K562 (cell line): ENCODE measurements around the gene HDAC10. TPM values are rescaled to one million over a fixed set of nuclear protein-coding genes. Genes with fewer than 3 reads are reported as not detected.

Experiments used
- ATF3 ChIP-seq, 2 experiments: fragments of 450-650 bp in 1 of 2; sonication (generic) in 1 of 2; formaldehyde crosslinking in 1 of 2; IDR thresholded peaks in 1 of 2; conservative IDR thresholded peaks in 1 of 2; 2 replicates each; pipeline versions ENCODE4 v1.6.1 to v1.8.1; 2016 to 2023; ENCODE audit warnings: mild to moderate bottlenecking in 2 of 2, moderate library complexity in 2 of 2, inconsistent platforms in 1 of 2, missing genetic modification reagents in 1 of 2
- BHLHE40 ChIP-seq: IDR thresholded peaks from 2 replicates; pipeline ENCODE4 v1.6.1; 2011; ENCODE audit warnings: low read length, improper control_type of control experiment
- CREB1 ChIP-seq, 2 experiments: sonication (generic) in 1 of 2; formaldehyde crosslinking in 1 of 2; IDR thresholded peaks; 2 replicates each; pipeline versions ENCODE4 v1.6.1 to v1.8.0; 2012 to 2022; ENCODE audit warnings: inconsistent platforms in 1 of 2, mild to moderate bottlenecking in 1 of 2, missing genetic modification reagents in 1 of 2, moderate library complexity in 1 of 2
- E2F6 ChIP-seq, 2 experiments: IDR thresholded peaks; 2 replicates each; pipeline ENCODE4 v1.6.1; 2011; ENCODE audit warnings: borderline replicate concordance in 1 of 2, control low read depth in 1 of 2, low read depth in 1 of 2, low read length in 1 of 2, mild to moderate bottlenecking in 1 of 2, mixed read lengths in 1 of 2, moderate library complexity in 1 of 2; ENCODE audit not compliant: insufficient read depth in 1 of 2, insufficient read length in 1 of 2, poor library complexity in 1 of 2, severe bottlenecking in 1 of 2; ENCODE audit errors: extremely low read depth in 1 of 2
- ERF ChIP-seq: fragments of 450-650 bp; formaldehyde crosslinking; IDR thresholded peaks from 2 replicates; pipeline ENCODE4 v1.4.0; 2020; ENCODE audit warnings: mild to moderate bottlenecking, mixed read lengths
- EZH2 ChIP-seq: IDR thresholded peaks from 2 replicates; pipeline ENCODE4 v1.6.1; 2012; ENCODE audit warnings: low read depth, mild to moderate bottlenecking, inconsistent platforms, low read length, borderline replicate concordance
- FOXJ2 ChIP-seq: fragments of 200-800 bp; sonication (Bioruptor generic); IDR thresholded peaks from 2 replicates; pipeline ENCODE4 v1.6.1; 2016; ENCODE audit warnings: missing genetic modification characterization, missing compliant biosample characterization
- HDAC8 ChIP-seq: fragments of 450-650 bp; IDR thresholded peaks from 2 replicates; pipeline ENCODE4 v1.6.1; 2016; ENCODE audit warnings: mild to moderate bottlenecking, missing genetic modification characterization, moderate library complexity, missing compliant biosample characterization
- HIVEP1 ChIP-seq: fragments of 250-450 bp; sonication (Bioruptor Pico); IDR thresholded peaks from 2 replicates; pipeline ENCODE4 v1.4.0; 2020; ENCODE audit warnings: mild to moderate bottlenecking
- HLTF ChIP-seq: fragments of 450-650 bp; IDR thresholded peaks from 2 replicates; pipeline ENCODE4 v1.6.1; 2016
- IFI16 ChIP-seq: fragments of 250-450 bp; sonication (Bioruptor Pico); IDR thresholded peaks from 2 replicates; pipeline ENCODE4 v2.1.2; 2022; ENCODE audit warnings: mild to moderate bottlenecking, inconsistent platforms
- NCOA4 ChIP-seq: fragments of 450-650 bp; IDR thresholded peaks from 2 replicates; pipeline ENCODE4 v1.6.1; 2018; ENCODE audit warnings: mild to moderate bottlenecking; ENCODE audit not compliant: partially characterized antibody
- RBM25 ChIP-seq: fragments of 200-400 bp; formaldehyde crosslinking; IDR thresholded peaks from 2 replicates; pipeline ENCODE4 v1.6.1; 2018; ENCODE audit warnings: low read length, low read depth, moderate library complexity; ENCODE audit not compliant: severe bottlenecking
- SIN3A ChIP-seq, 2 experiments: fragments of 150-350 bp in 1 of 2; IDR thresholded peaks; 2 replicates each; pipeline ENCODE4 v1.6.1; 2011 to 2016; ENCODE audit warnings: borderline replicate concordance in 2 of 2, low read depth in 2 of 2, low read length in 2 of 2, mild to moderate bottlenecking in 2 of 2, moderate library complexity in 2 of 2; ENCODE audit not compliant: control insufficient read depth in 1 of 2
- SOX6 ChIP-seq: fragments of 450-650 bp; IDR thresholded peaks from 2 replicates; pipeline ENCODE4 v1.6.1; 2014; ENCODE audit warnings: mild to moderate bottlenecking
- TAF9B ChIP-seq: fragments of 450-650 bp; IDR thresholded peaks from 2 replicates; pipeline ENCODE4 v1.6.1; 2018; ENCODE audit warnings: mild to moderate bottlenecking; ENCODE audit not compliant: partially characterized antibody
- TGIF2 ChIP-seq: sonication (generic); formaldehyde crosslinking; IDR thresholded peaks from 2 replicates; pipeline ENCODE4 v1.8.1; 2022; ENCODE audit warnings: mild to moderate bottlenecking, missing genetic modification reagents, moderate library complexity
- USF1 ChIP-seq: sonication (generic); formaldehyde crosslinking; IDR thresholded peaks from 2 replicates; pipeline ENCODE4 v1.9.0; 2022; ENCODE audit warnings: mild to moderate bottlenecking, missing genetic modification reagents
- ZBTB7A ChIP-seq: IDR thresholded peaks from 2 replicates; pipeline ENCODE4 v1.6.1; 2011; ENCODE audit warnings: low read depth, mild to moderate bottlenecking, low read length, moderate library complexity, borderline replicate concordance; ENCODE audit not compliant: control insufficient read depth
- ZC3H8 ChIP-seq: fragments of 450-650 bp; IDR thresholded peaks from 2 replicates; pipeline ENCODE4 v1.6.1; 2017
- ZFPM2 ChIP-seq: fragments of 250-450 bp; sonication (Bioruptor Pico); IDR thresholded peaks from 2 replicates; pipeline ENCODE4 v1.5.1; 2022; ENCODE audit warnings: mild to moderate bottlenecking
- ZNF12 ChIP-seq: sonication (generic); formaldehyde crosslinking; IDR thresholded peaks from 2 replicates; pipeline ENCODE4 v1.4.0; 2020; ENCODE audit warnings: mild to moderate bottlenecking, missing genetic modification reagents
- ZNF124 ChIP-seq: sonication (generic); formaldehyde crosslinking; IDR thresholded peaks from 2 replicates; pipeline ENCODE4 v1.8.1; 2022; ENCODE audit warnings: missing genetic modification reagents
- ZNF23 ChIP-seq: fragments of 250-450 bp; sonication (Bioruptor Pico); IDR thresholded peaks from 2 replicates; pipeline ENCODE4 v1.4.0; 2020; ENCODE audit warnings: mild to moderate bottlenecking
- ZNF589 ChIP-seq: fragments of 200-800 bp; sonication (Bioruptor generic); IDR thresholded peaks from 2 replicates; pipeline ENCODE4 v1.6.1; 2016; ENCODE audit warnings: low read depth, missing genetic modification characterization, missing compliant biosample characterization
- polyA plus RNA-seq, 8 experiments: library from polyadenylated mRNA; depleted of rRNA in 4 of 8; stranded (reverse) in 5 of 8; unstranded in 3 of 8; fragments of >200 nt; fragmentation: Nextera tagmentation in 2 of 8; fragmentation: Illumina TruSeq in 1 of 8; extraction: Ambion mirVana in 2 of 8; extraction: Trizol in 1 of 8; gene quantifications; 2 replicates each; pipeline versions ENCODE4 v1.2.1 to v1.2.3, GENCODE V29; 2011 to 2014; ENCODE audit warnings: inconsistent platforms in 1 of 8, missing spikeins in 1 of 8
- total RNA-seq, 7 experiments: library from RNA; depleted of rRNA in 6 of 7; stranded (reverse); fragments of >200 nt in 6 of 7; fragmentation: Illumina TruSeq in 2 of 7; extraction: Trizol in 2 of 7; gene quantifications; 2 replicates each; pipeline versions ENCODE4 v1.2.1 to v1.2.3, GENCODE V29; 2011 to 2021; ENCODE audit warnings: low replicate concordance in 1 of 7

Gene HDAC10
- total and polyA plus RNA-seq, 9 of the 15 experiments (the other 6 are each of a cell fraction or from before 2014, with no cell fraction given) = 0.10 to 44.2 (median 6.5) TPM

GRCh38 chr22:50218996-50219727, 31.9 kb downstream of the HDAC10 start (continued):
- peak; percentile 47 to 69 for TF ChIP-seq E2F6 (IDR thresholded peaks at IDR 0.05; ENCODE audit: borderline replicate concordance in 1 of 2, extremely low read depth in 1 of 2, insufficient read depth in 1 of 2, insufficient read length in 1 of 2, low read depth in 1 of 2, low read length in 1 of 2, poor library complexity in 1 of 2, severe bottlenecking in 1 of 2)
- no peak for TF ChIP-seq RBM25
- TF ChIP-seq ZNF124 = no peak
- TF ChIP-seq NCOA4 = no peak
- TF ChIP-seq USF1 (CRISPR knock-in tag) = peak; percentile 96
- no peak for TF ChIP-seq ERF (CRISPR knock-in tag)
- no peak for TF ChIP-seq IFI16 (CRISPR knock-in tag)
- TF ChIP-seq ZC3H8 = no peak
- TF ChIP-seq SIN3A (IDR thresholded peaks at IDR 0.05; ENCODE audit: borderline replicate concordance in 2 of 2, control insufficient read depth in 1 of 2, low read depth in 2 of 2, low read length in 2 of 2) = peak in 1 of 2 experiments; percentile 91; a peak in 1 of 4 replicates
- TF ChIP-seq HIVEP1 (CRISPR knock-in tag) = no peak
- no peak for TF ChIP-seq ATF3 (IDR thresholded peaks at IDR 0.05)
- TF ChIP-seq ATF3 (CRISPR knock-in tag; conservative IDR thresholded peaks at IDR 0.05) = no peak
- peak; percentile 97 for TF ChIP-seq BHLHE40
- TF ChIP-seq CREB1 (IDR thresholded peaks at IDR 0.05) = no peak
- no peak for TF ChIP-seq CREB1 (CRISPR knock-in tag; IDR thresholded peaks at IDR 0.05)
- no peak for TF ChIP-seq TGIF2 (CRISPR knock-in tag)
- TF ChIP-seq FOXJ2 (tag) = no peak
- TF ChIP-seq SOX6 = no peak
- TF ChIP-seq ZNF23 (CRISPR knock-in tag) = no peak
- TF ChIP-seq HLTF = no peak
- TF ChIP-seq HDAC8 (tag) = no peak
- no peak for TF ChIP-seq ZBTB7A
- TF ChIP-seq TAF9B = peak; percentile 31
- TF ChIP-seq ZNF12 (CRISPR knock-in tag) = no peak
- no peak for TF ChIP-seq EZH2
- TF ChIP-seq ZNF589 (CRISPR knock-in tag) = no peak
- TF ChIP-seq ZFPM2 = no peak
